ENCODE data around the gene PEPD. TPM values are rescaled to one million over a fixed set of nuclear protein-coding genes. Genes with fewer than 3 reads are reported as not detected.

PEPD gene
- polyA plus RNA-seq, 1 donor from 2014 or later = 43.9 TPM

DNA sequence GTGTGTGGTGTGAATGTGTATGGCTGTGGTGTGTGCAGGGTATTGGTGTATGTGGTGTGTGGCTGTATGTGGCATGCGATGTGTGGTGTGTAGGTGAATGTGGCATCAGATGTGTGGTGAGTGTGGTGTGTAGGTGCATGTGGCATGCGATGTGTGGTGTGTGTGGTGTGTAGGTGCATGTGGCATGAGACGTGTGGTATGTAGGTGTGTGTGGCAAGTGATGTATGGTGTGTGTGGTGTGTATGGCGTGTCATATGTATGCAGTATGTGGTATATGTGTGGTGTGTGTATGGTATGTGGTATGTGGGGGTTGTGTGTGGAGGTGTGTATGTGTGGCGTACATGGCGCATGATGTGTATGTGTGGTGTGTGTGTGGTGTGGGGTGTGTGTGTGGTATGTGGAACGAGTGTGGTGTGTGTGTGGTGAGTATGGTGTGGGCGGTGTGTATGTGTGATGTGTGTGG is 63.4 kb downstream of the PEPD start:
- H3F3A ChIP-seq (ENCODE audit: insufficient read depth, low read length, poor library complexity, severe bottlenecking) = no peaks in the 10 kb centered on the region
- TF ChIP-seq EP300 (conservative IDR thresholded peaks at IDR 0.05; ENCODE audit: poor library complexity, severe bottlenecking) (no peak), REST (IDR thresholded peaks at IDR 0.05; ENCODE audit: borderline replicate concordance) (no peak), SMC3 (conservative IDR thresholded peaks at IDR 0.05; ENCODE audit: poor library complexity) (no peak), RAD21 (conservative IDR thresholded peaks at IDR 0.05) (no peak), EZH2 (IDR thresholded peaks at IDR 0.05; ENCODE audit: borderline replicate concordance, insufficient read depth, low read length, poor library complexity, severe bottlenecking) (no peak), TAF1 (IDR thresholded peaks at IDR 0.05; ENCODE audit: low read depth) (no peak)
- TF ChIP-seq, protein P1, sequence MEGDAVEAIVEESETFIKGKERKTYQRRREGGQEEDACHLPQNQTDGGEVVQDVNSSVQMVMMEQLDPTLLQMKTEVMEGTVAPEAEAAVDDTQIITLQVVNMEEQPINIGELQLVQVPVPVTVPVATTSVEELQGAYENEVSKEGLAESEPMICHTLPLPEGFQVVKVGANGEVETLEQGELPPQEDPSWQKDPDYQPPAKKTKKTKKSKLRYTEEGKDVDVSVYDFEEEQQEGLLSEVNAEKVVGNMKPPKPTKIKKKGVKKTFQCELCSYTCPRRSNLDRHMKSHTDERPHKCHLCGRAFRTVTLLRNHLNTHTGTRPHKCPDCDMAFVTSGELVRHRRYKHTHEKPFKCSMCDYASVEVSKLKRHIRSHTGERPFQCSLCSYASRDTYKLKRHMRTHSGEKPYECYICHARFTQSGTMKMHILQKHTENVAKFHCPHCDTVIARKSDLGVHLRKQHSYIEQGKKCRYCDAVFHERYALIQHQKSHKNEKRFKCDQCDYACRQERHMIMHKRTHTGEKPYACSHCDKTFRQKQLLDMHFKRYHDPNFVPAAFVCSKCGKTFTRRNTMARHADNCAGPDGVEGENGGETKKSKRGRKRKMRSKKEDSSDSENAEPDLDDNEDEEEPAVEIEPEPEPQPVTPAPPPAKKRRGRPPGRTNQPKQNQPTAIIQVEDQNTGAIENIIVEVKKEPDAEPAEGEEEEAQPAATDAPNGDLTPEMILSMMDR (IDR thresholded peaks at IDR 0.05; ENCODE audit: poor library complexity, severe bottlenecking) = no peak
- no peak overlapping the region for H3K9ac ChIP-seq (ENCODE audit: low read length)

DNA sequence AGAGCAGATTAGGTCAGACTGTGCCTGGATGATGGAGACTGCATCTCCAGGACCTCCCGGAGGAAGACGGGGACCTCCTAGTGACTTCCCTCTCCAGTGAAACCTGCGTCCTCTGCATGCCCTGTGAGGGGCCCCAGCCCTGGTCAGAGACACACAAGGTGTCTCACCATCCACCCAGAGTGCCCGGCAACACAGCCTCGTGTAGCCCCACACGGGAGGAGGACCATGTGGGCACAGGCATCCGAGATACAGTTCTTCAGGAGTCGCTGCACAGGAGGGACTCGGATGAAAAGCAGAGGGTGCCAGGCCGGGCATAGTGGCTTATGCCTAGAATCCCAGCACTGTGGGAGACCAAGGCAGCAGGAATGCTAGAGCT is 64.8 kb downstream of the PEPD start:
- H3K4me3 ChIP-seq (ENCODE audit: low read length) = no peak overlapping the region
- no peak overlapping the region for H3K27ac ChIP-seq (ENCODE audit: low read length)
- no peak overlapping the region for H3K4me2 ChIP-seq (ENCODE audit: low read length)

More for the DNA sequence above, 63.4 kb downstream of the PEPD start:
- Histone ChIP-seq H4K20me1 (ENCODE audit: insufficient read depth) (no peaks in the 10 kb centered on the region), H3K9me3 (ENCODE audit: low read length) (no peaks in the 10 kb centered on the region), H3K36me3 (ENCODE audit: insufficient read depth, low read length) (no peaks in the 10 kb centered on the region), H2AFZ (ENCODE audit: low read depth, low read length) (no peak overlapping the region), H3K9me2 (ENCODE audit: insufficient read depth, low read length) (no peaks in the 10 kb centered on the region), H3K4me3 (ENCODE audit: low read length) (no peak overlapping the region), H3K4me2 (ENCODE audit: low read length) (no peak overlapping the region), H3K27me3 (ENCODE audit: insufficient read depth, low read depth, low read length) (no peaks in the 10 kb centered on the region), H3K27ac (ENCODE audit: low read length) (no peak overlapping the region), H3K79me2 (replicated peaks; ENCODE audit: insufficient read depth, low read length) (no peaks in the 10 kb centered on the region)

More for the DNA sequence above, 64.8 kb downstream of the PEPD start:
- no peaks in the 10 kb centered on the region for H3K9me2 ChIP-seq (ENCODE audit: insufficient read depth, low read length)
- no peak overlapping the region for H3K9ac ChIP-seq (ENCODE audit: low read length)
- no peaks in the 10 kb centered on the region for H3K27me3 ChIP-seq (ENCODE audit: insufficient read depth, low read depth, low read length)
- no peaks in the 10 kb centered on the region for H3F3A ChIP-seq (ENCODE audit: insufficient read depth, low read length, poor library complexity, severe bottlenecking)
- no peaks in the 10 kb centered on the region for H3K79me2 ChIP-seq (replicated peaks; ENCODE audit: insufficient read depth, low read length)
- no peaks in the 10 kb centered on the region for H3K36me3 ChIP-seq (ENCODE audit: insufficient read depth, low read length)
- TF ChIP-seq EZH2 (IDR thresholded peaks at IDR 0.05; ENCODE audit: borderline replicate concordance, insufficient read depth, low read length, poor library complexity, severe bottlenecking) = no peak
- no peak for TF ChIP-seq TAF1 (IDR thresholded peaks at IDR 0.05; ENCODE audit: low read depth)
- no peak for TF ChIP-seq REST (IDR thresholded peaks at IDR 0.05; ENCODE audit: borderline replicate concordance)
- no peak for TF ChIP-seq RAD21 (conservative IDR thresholded peaks at IDR 0.05)
- TF ChIP-seq MXI1 (conservative IDR thresholded peaks at IDR 0.05; ENCODE audit: poor library complexity, severe bottlenecking) = no peak
- TF ChIP-seq, protein P1 (IDR thresholded peaks at IDR 0.05; ENCODE audit: poor library complexity, severe bottlenecking) = no peak
- TF ChIP-seq POLR2AphosphoS5 (IDR thresholded peaks at IDR 0.05) = no peak
- TF ChIP-seq SMC3 (conservative IDR thresholded peaks at IDR 0.05; ENCODE audit: poor library complexity) = no peak
- TF ChIP-seq EP300 (conservative IDR thresholded peaks at IDR 0.05; ENCODE audit: poor library complexity, severe bottlenecking) = no peak
- no peaks in the 10 kb centered on the region for H3K9me3 ChIP-seq (ENCODE audit: low read length)
- no peaks in the 10 kb centered on the region for H4K20me1 ChIP-seq (ENCODE audit: insufficient read depth)
- H2AFZ ChIP-seq (ENCODE audit: low read depth, low read length) = no peak overlapping the region
